Measurements from ENCODE around the gene FLYWCH2.

The FLYWCH2 gene

DNA sequence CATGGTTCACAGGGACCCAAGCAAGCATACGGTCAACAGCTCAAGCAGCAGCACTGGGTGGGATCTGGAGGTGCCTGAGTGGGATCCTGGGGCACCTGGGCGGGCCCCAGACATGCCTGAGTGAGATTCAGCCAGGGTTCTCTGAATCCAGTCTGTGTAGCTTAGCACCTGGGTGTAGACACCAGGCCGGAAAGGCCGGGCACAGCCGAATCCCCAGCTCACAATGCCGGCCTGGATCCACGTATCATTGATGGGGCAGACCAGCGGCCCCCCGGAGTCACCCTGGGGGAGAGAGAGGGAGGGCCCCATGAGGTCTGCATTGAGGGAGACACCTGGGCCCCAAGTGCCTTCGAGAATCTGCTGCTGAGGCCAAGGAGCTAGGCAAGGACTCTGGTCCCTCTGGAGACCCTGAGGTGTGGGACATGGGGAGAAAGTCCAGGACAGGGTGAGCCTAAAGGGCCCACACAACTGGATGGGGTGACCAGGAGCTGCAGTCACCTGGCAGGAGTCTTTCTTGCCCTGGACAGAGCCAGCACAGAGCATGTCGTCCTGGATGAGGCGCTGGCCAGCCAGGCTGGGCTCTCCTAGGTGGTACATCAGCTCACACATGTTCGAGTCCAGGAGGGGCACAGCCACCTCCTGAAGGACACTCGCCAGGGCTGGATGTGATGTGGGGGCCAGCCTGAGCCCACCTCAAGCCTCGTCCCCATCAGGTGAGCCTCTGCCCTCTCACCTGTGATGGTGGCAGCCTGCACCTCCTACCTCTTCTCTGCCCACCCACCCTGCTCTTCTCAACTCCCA, 43.2 kb upstream of the FLYWCH2 start:
- no peak for DNase-seq (ENCODE audit: low read depth)
- H3K4me3 ChIP-seq (ENCODE audit: low read depth, low read length): no peak overlapping the region
- TF ChIP-seq, protein P1, sequence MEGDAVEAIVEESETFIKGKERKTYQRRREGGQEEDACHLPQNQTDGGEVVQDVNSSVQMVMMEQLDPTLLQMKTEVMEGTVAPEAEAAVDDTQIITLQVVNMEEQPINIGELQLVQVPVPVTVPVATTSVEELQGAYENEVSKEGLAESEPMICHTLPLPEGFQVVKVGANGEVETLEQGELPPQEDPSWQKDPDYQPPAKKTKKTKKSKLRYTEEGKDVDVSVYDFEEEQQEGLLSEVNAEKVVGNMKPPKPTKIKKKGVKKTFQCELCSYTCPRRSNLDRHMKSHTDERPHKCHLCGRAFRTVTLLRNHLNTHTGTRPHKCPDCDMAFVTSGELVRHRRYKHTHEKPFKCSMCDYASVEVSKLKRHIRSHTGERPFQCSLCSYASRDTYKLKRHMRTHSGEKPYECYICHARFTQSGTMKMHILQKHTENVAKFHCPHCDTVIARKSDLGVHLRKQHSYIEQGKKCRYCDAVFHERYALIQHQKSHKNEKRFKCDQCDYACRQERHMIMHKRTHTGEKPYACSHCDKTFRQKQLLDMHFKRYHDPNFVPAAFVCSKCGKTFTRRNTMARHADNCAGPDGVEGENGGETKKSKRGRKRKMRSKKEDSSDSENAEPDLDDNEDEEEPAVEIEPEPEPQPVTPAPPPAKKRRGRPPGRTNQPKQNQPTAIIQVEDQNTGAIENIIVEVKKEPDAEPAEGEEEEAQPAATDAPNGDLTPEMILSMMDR (conservative IDR thresholded peaks at IDR 0.05; ENCODE audit: low read depth, low read length): no peak

- H3K4me3 ChIP-seq (ENCODE audit: low read depth, low read length): no peak overlapping the region
- TF ChIP-seq, protein P1 (conservative IDR thresholded peaks at IDR 0.05; ENCODE audit: low read depth, low read length): no peak
- DNase-seq (ENCODE audit: low read depth): no peak
Observed at GRCh38 chr16:2840914-2841313, 42.1 kb upstream of the FLYWCH2 start.

DNA sequence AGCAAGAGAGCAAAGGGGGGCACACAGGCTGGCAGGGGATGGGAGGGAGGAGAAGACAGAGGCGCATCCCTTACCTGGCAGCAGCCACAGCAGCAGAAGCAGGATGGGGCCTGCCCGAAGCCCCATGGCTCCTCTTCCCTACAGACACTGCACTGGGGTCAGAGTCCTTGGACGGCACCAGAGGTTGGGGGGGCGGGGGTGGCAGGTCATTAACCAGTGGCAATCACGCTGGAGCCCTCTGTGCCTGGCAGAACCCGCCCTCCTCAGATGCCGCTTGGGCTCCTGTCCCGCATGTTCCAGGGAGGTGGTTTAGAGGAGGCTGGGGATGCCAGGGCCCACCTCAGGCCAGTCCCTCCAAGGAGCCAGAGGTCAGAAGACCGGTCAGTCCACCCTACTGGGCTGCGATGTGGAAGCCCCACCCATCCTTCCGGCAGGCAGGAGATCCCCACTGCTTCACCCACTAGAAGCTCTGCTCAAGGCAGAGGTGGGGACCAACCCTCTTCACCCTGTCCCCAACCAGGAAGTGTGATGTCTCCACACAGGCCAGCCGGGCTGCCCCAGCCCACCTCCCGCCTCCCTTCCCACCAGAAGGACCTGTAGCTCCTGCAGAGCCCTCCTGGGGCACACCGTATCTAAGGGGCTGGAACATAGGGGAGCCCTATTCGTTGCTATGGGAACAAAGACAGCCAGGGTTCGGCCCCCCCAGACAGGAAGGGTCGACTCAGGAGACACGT, 41.2 kb upstream of the FLYWCH2 start:
- TF ChIP-seq, protein P1 (conservative IDR thresholded peaks at IDR 0.05; ENCODE audit: low read depth, low read length): no peak
- no peak for DNase-seq (ENCODE audit: low read depth)
- H3K4me3 ChIP-seq (ENCODE audit: low read depth, low read length): peak overlapping the region; percentile 47

- TF ChIP-seq, protein P1 (conservative IDR thresholded peaks at IDR 0.05; ENCODE audit: low read depth, low read length): peak; percentile 59
- peak; percentile 61 for DNase-seq (ENCODE audit: low read depth)
- peak overlapping the region; percentile 47 for H3K4me3 ChIP-seq (ENCODE audit: low read depth, low read length)
Observed at GRCh38 chr16:2842340-2843000, 40.5 kb upstream of the FLYWCH2 start.

GRCh38 chr16:2843526-2843925, 39.5 kb upstream of the FLYWCH2 start:
- no peak overlapping the region for H3K4me3 ChIP-seq (ENCODE audit: low read depth, low read length)
- no peak for DNase-seq (ENCODE audit: low read depth)
- TF ChIP-seq, protein P1 (conservative IDR thresholded peaks at IDR 0.05; ENCODE audit: low read depth, low read length): no peak

DNA sequence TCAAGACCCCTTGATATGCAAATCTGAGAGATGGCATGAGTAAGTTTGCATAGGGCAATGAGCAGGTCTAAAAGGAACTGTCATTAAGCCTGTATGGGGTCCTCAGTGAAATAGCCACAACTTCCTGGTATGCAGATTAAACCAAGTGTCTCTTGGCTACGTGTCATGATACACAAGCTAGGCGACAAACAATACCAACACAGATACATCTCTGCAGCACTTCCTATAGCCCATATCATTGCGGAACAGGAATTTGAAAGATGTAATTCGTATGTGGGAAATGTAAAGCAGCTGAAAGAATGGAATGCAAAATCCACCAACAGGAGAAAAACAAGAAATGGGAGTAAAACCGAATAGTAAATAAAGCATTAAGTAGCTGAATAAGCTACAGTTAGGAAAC, 37.9 kb upstream of the FLYWCH2 start:
- H3K4me3 ChIP-seq (ENCODE audit: low read depth, low read length): no peak overlapping the region
- TF ChIP-seq, protein P1 (conservative IDR thresholded peaks at IDR 0.05; ENCODE audit: low read depth, low read length): no peak
- DNase-seq (ENCODE audit: low read depth): no peak
